RPMI7951 (cell line): ENCODE data around the gene WNT2. TPM values are rescaled to one million over a fixed set of nuclear protein-coding genes. Genes with fewer than 3 reads are reported as not detected.

Experiments used
- DNase-seq: peaks from one replicate; pipeline ENCODE4 v3.0.0-alpha.2; 2012; ENCODE audit warnings: low read depth
- total RNA-seq: library from RNA; depleted of rRNA; stranded (reverse); fragments of >200 nt; shearing (Covaris generic); gene quantifications from 2 replicates; pipeline ENCODE4 v1.2.3, GENCODE V29; 2014; rRNA removed

WNT2 gene
- not detected in 2 replicates for total RNA-seq

DNA sequence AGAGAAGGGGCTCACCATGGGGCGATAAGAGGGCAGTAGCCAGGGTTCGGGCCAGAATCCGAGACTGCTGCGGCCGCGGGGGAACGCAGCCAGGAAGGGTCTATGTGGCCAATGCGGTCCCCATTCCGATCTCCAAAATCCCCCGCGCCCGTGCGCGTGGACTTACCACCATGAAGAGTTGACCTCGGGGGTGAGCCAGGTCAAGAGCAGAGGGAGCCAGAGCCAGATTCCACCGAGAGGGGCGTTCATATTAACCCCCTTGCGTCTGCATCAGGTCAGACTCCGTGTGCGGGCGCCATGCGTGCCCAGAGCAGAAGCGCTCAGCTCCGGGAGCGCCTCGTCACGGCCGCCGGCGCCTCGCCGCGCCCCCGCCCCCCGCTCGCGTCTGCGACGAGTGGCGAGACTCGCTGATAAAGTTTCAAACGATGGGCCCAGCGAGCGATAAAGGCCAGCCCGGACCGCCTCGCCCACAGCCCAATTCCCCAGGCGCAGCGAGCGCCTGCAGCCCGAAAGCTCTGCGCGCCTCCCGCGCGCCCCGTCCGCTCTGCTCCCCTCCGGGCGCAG lies at the start of gene WNT2:
Gene WNT2 (minus strand): TSS at position 318 of the 564 bp plus-strand sequence. CDS start 69 bp downstream, at position 249.
- no peak for DNase-seq

GRCh38 chr7:117372073-117372472 lies 49.2 kb upstream of the WNT2 start:
- no peak for DNase-seq

DNA sequence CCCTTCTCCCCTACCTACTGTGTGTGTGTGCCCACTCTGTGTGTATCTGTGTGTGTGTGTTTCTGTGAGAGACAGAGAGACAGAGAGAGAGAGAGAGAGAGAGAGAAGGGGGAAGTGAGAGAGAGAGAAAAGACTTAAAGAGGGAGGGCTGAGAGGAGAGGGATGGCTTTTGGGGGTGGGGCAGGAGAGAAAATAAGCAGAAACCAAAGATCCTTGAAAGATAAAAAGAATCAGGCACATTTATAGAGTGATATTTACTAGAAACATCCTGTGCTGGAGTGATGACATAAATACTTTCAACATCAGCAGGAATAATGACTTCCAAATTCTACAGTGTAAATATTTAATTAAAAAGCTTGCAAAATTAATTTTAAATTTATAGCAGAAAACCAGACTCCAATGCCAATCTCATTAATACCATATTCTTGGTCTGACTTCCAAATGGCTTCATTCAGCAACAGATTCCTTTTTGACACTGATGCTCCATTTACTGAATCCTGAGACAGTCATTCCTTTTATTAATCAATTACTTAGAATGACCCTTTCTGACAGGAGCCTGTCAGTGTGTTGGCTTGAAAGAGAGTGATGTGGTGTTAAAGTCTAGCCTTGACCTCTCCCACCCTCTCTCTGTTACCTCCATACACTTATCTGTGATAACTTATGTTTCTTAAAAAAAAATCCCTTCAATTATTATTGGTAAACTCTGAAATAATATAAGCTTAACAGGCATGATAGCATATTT lies 41.7 kb upstream of the WNT2 start:
- DNase-seq = no peak

DNA sequence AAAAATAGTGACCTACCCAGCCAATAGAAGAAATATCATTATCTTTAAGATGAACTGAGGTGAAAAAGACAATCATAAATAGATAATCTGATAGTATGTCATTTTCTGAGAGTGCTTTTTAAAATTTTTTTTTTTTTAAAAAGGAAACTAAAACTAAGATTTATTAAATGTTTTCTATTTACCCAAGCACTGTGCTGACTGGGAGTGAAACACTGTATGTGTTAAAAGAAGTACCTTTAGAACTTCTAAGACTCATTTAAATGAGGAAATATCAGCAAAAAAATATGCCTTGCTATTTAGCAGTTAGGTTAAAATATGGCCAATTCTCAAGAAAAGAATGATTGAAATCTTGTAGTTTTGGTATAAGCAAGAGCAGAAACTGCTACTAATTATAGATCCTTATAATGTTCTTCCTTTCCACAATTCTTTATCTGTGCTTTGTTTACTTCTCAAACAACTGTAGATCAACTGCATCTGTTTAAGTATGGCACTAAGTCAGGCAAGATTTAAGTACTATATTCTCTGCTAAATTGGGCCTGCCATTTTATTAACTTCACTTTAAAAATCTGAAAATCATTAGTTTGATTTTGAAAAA lies 39.5 kb upstream of the WNT2 start:
- no peak for DNase-seq

- peak; percentile 14 for DNase-seq
Measured at GRCh38 chr7:117350027-117350426, 27.2 kb upstream of the WNT2 start.

- no peak for DNase-seq
Measured at GRCh38 chr7:117349570-117349969, 26.7 kb upstream of the WNT2 start.

GRCh38 chr7:117347962-117348672 lies 25.3 kb upstream of the WNT2 start:
- no peak for DNase-seq

DNA sequence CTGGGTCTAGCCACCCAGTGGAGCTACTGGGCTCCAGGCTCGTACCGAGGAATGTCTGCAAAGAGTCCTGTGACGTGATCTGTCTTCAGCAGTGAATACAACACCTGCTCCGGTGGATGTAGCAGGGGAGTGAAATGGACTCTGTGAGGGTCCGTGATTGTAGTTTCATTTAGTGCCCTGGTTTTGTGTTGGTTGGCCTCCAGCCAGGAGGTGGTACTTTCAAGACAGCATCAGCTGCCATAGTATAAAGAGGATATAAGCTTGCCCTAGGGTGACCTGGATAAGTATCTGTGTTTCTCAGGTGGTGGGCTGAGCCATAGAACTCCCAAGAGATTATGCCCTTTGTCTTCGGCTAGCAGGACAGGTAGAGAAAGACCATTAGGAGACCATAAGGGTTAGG lies 24.6 kb upstream of the WNT2 start:
- DNase-seq = no peak

DNA sequence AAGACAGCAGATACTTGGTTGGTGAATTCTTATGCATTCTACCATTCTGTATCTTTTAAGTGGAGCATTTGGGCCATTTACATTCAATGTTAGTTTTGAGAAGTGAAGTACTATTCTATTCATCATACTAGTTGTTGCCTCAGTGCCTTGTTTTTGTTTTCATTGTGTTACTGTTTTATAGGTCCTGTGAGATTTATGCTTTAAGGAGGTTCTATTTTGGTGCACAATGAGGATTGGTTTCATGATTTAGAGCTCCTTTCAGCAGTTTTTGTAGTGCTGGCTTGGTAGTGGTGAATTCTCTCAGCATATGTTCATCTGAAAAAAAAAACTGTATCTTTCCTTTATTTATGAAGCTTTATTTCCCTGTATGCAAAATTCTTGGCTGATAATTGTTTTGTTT lies 23.3 kb upstream of the WNT2 start:
- DNase-seq = no peak

DNA sequence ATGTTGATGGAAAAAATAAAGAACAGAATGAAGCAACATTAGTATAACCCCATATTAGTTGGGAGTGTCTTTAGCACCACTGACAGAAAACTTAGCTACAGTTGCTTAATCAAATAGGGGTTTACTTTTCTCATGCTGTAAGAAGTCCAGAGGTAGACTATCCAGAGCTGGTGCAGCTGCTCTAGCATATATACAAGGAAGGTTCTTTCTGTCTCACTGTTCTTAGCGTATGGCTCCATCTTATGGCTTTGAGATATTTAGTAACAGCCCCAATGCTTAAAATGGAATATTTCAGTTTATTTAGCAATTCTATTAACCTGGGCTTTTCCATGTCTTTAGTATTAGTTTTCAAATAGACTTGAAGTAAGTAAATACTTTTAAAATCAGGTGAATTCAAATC lies 15.2 kb upstream of the WNT2 start:
- DNase-seq = peak; percentile 21

GRCh38 chr7:117333168-117333567 lies 10.3 kb upstream of the WNT2 start:
- no peak for DNase-seq

GRCh38 chr7:117332031-117332430 lies 9.2 kb upstream of the WNT2 start:
- no peak for DNase-seq

GRCh38 chr7:117325836-117326235 lies 3.0 kb upstream of the WNT2 start:
- no peak for DNase-seq

DNA sequence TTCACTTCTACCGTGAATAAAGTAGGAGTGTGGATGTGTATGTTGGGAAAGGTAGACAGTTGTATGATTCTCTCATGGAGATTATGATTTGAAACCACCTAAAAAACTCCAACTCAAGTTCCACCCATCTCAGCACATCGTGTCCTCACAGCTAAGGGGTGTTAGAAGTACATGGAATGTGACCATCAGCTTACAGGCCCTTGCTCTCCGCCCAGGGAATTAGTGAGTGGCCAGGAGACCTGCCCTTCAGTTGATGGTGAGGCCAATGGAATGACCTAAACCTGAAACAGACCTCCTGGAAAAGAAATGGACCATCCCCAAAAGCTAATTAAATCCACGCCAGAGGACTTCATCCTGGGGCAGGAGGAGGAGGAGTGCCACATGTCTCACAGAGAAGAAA lies 2.1 kb upstream of the WNT2 start:
- no peak for DNase-seq

GRCh38 chr7:117323851-117324711 lies 1.2 kb upstream of the WNT2 start:
- DNase-seq = peak; percentile 9

DNA sequence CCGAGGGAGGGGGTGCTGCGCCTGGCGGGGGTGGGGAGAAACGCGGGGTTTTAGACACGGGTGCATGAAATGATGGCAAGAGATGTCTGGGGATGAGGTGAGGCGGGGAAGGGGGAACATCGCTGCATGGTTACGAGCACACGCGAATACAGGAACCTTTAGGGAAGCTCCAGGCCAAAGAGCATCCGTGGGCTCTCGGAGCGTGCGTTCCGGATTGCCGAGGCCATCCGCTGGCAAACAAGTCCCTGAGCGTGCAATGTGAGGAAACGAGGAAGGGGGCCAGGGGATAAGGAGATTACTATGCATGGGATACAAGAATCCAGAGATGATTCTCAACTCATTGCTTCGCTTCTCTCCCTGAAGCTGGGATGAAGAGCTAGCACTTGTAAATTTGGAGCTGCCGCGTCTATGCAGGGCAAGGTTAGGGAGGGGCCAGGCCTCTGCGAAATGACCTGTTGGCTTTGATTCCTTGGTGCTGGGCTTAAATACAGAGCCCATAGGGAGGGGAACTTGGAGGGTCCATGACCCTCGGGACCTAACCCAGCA lies 520 bp upstream of the WNT2 start:
- peak; percentile 3 for DNase-seq

DNA sequence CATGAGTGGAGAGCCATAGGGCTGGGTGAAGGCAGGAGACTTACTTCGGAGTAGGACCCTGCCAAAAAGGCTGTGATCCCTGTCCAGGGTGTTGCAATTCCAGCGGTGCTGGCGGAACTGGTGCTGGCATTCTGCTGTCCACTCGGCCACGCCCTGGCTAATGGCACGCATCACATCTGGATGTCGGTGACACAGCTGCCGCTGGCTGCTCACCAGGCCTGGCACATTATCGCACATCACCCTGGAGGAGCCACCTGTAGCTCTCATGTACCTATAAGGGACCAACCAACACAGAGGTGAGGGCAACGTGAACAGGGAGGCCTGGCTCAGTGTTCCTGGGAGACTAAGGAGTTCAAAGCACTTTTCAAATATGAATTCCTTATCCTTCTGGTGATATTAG lies 2.3 kb downstream of the WNT2 start:
- DNase-seq = no peak

DNA sequence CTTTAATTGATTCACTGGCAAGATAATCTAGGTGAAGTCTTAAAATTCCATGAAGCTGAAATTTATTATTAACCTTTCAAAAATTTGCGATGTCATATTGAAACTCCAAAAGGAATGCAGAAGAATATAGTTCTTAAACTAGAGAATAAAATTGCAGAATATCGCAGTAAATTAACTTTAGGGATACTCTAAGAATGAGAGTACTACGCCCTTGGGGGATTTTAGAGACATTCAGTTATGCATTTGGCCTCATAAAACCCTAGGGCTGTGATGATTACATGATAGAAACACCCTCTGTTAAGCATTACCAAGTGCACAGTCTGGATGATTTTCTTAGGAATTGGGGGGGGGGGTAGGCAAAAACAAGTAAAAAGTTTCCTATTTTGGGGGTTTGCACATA lies 3.7 kb downstream of the WNT2 start:
- DNase-seq = no peak

GRCh38 chr7:117313582-117313981 lies 9.3 kb downstream of the WNT2 start:
- no peak for DNase-seq

- no peak for DNase-seq
Measured at GRCh38 chr7:117312593-117313580, 10.0 kb downstream of the WNT2 start.
